ENCODE measurements around the gene KRTAP9-3.

- TF ChIP-seq, protein P1, sequence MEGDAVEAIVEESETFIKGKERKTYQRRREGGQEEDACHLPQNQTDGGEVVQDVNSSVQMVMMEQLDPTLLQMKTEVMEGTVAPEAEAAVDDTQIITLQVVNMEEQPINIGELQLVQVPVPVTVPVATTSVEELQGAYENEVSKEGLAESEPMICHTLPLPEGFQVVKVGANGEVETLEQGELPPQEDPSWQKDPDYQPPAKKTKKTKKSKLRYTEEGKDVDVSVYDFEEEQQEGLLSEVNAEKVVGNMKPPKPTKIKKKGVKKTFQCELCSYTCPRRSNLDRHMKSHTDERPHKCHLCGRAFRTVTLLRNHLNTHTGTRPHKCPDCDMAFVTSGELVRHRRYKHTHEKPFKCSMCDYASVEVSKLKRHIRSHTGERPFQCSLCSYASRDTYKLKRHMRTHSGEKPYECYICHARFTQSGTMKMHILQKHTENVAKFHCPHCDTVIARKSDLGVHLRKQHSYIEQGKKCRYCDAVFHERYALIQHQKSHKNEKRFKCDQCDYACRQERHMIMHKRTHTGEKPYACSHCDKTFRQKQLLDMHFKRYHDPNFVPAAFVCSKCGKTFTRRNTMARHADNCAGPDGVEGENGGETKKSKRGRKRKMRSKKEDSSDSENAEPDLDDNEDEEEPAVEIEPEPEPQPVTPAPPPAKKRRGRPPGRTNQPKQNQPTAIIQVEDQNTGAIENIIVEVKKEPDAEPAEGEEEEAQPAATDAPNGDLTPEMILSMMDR (IDR thresholded peaks at IDR 0.05) = no peak
- no peak for TF ChIP-seq EP300 (IDR thresholded peaks at IDR 0.05)
- no peak for TF ChIP-seq POLR2A (IDR thresholded peaks at IDR 0.05)
- TF ChIP-seq POLR2AphosphoS5 (IDR thresholded peaks at IDR 0.05) = no peak
Observed at GRCh38 chr17:41267711-41268110, 35.5 kb downstream of the KRTAP9-3 start.

Measured in suprapubic skin (tissue), 4 donors.